Measurements from ENCODE around the gene CCDC85B.

DNA sequence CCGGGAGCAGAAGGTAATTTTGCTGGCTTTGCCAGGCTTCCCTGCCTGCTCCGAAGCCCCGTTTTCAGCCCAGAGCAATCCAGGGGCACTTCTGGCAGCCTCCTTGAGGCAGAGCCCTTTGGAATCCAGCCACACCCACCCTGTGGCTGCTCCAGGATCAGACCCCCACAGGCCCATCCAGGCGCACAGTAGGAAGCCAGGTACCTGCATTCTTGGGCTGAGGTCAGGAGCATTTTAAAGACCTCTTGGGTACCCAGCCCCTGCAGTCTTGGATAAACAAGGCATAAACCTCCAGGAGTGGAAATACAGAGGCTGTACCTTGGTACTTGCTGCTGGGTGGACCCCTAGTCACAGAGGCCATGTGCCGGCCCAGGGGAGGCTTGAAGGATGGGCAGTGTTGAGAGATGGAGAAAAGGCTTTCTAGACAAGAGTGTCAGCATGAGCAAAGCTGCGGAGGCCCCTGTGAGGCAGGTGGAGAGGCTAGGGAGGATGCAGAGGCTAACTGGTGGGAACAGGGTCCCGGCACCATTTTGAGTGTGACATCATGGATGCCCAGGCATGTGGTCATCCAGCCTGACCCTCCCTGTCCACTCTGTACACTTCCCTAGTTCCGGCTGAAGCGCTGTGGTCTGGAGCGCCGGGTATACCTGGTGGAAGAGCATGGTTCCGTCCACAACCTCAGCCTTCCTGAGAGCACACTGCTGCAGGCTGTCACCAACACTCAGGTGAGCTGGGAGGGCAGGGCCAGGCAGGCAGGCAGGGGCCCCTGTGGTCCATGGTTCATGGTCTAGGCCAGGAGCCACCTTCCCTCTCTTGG lies 26.4 kb upstream of the CCDC85B start:
- TF ChIP-seq, protein P1, sequence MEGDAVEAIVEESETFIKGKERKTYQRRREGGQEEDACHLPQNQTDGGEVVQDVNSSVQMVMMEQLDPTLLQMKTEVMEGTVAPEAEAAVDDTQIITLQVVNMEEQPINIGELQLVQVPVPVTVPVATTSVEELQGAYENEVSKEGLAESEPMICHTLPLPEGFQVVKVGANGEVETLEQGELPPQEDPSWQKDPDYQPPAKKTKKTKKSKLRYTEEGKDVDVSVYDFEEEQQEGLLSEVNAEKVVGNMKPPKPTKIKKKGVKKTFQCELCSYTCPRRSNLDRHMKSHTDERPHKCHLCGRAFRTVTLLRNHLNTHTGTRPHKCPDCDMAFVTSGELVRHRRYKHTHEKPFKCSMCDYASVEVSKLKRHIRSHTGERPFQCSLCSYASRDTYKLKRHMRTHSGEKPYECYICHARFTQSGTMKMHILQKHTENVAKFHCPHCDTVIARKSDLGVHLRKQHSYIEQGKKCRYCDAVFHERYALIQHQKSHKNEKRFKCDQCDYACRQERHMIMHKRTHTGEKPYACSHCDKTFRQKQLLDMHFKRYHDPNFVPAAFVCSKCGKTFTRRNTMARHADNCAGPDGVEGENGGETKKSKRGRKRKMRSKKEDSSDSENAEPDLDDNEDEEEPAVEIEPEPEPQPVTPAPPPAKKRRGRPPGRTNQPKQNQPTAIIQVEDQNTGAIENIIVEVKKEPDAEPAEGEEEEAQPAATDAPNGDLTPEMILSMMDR (IDR thresholded peaks at IDR 0.05; ENCODE audit: poor library complexity, severe bottlenecking) = no peak
- TF ChIP-seq EP300 (conservative IDR thresholded peaks at IDR 0.05; ENCODE audit: poor library complexity, severe bottlenecking) = no peak
- TF ChIP-seq POLR2AphosphoS5 (IDR thresholded peaks at IDR 0.05) = no peak
- TF ChIP-seq EZH2 (IDR thresholded peaks at IDR 0.05; ENCODE audit: borderline replicate concordance, insufficient read depth, low read length, poor library complexity, severe bottlenecking) = no peak
- TF ChIP-seq MXI1 (conservative IDR thresholded peaks at IDR 0.05; ENCODE audit: poor library complexity, severe bottlenecking) = no peak
- no peak for TF ChIP-seq REST (IDR thresholded peaks at IDR 0.05; ENCODE audit: borderline replicate concordance)
- TF ChIP-seq RAD21 (conservative IDR thresholded peaks at IDR 0.05) = no peak
- TF ChIP-seq TAF1 (IDR thresholded peaks at IDR 0.05; ENCODE audit: low read depth) = no peak

Data from neural cell (in vitro differentiated cells).